GM21619 (cell line): Measurements from ENCODE around the gene KCNMA1.

ENCODE experiments used
- ATAC-seq: cut with Tn5 transposase; IDR thresholded peaks from one replicate; pipeline ENCODE4 v1.9.1; 2021; ENCODE audit not compliant: unreplicated experiment

The KCNMA1 gene

GRCh38 chr10:77563638-77564270 lies 73.9 kb downstream of the KCNMA1 start:
- no peak for ATAC-seq

GRCh38 chr10:77562742-77563141 lies 74.9 kb downstream of the KCNMA1 start:
- ATAC-seq, result no peak

GRCh38 chr10:77561991-77562390 lies 75.6 kb downstream of the KCNMA1 start:
- ATAC-seq, result no peak

GRCh38 chr10:77560471-77560870 lies 77.1 kb downstream of the KCNMA1 start:
- ATAC-seq, result no peak

GRCh38 chr10:77560052-77560451 lies 77.6 kb downstream of the KCNMA1 start:
- no peak for ATAC-seq

- no peak for ATAC-seq
These were observed 80.5 kb downstream of the KCNMA1 start for GRCh38 chr10:77556990-77557601.

- ATAC-seq, result no peak
These were observed 81.9 kb downstream of the KCNMA1 start for GRCh38 chr10:77555591-77556212.

GRCh38 chr10:77554996-77555397 lies 82.6 kb downstream of the KCNMA1 start:
- no peak for ATAC-seq

- no peak for ATAC-seq
These were observed 83.6 kb downstream of the KCNMA1 start for GRCh38 chr10:77553966-77554365.

GRCh38 chr10:77553311-77553710 lies 84.3 kb downstream of the KCNMA1 start:
- ATAC-seq, result no peak

GRCh38 chr10:77552252-77552651 lies 85.4 kb downstream of the KCNMA1 start:
- no peak for ATAC-seq

GRCh38 chr10:77550378-77550777 lies 87.2 kb downstream of the KCNMA1 start:
- no peak for ATAC-seq

- no peak for ATAC-seq
These were observed 88.9 kb downstream of the KCNMA1 start for GRCh38 chr10:77548671-77549070.

GRCh38 chr10:77548157-77548556 lies 89.5 kb downstream of the KCNMA1 start:
- ATAC-seq, result no peak

GRCh38 chr10:77547307-77548050 lies 90.1 kb downstream of the KCNMA1 start:
- no peak for ATAC-seq

- no peak for ATAC-seq
These were observed 91.6 kb downstream of the KCNMA1 start for GRCh38 chr10:77546042-77546441.

GRCh38 chr10:77545585-77545984 lies 92.0 kb downstream of the KCNMA1 start:
- ATAC-seq, result no peak

GRCh38 chr10:77544617-77545016 lies 93.0 kb downstream of the KCNMA1 start:
- no peak for ATAC-seq

GRCh38 chr10:77542710-77543259 lies 94.8 kb downstream of the KCNMA1 start:
- no peak for ATAC-seq

GRCh38 chr10:77541944-77542343 lies 95.7 kb downstream of the KCNMA1 start:
- ATAC-seq, result no peak

- no peak for ATAC-seq
These were observed 96.4 kb downstream of the KCNMA1 start for GRCh38 chr10:77541247-77541646.
